ENCODE data around the gene CSF2RB.

DNA sequence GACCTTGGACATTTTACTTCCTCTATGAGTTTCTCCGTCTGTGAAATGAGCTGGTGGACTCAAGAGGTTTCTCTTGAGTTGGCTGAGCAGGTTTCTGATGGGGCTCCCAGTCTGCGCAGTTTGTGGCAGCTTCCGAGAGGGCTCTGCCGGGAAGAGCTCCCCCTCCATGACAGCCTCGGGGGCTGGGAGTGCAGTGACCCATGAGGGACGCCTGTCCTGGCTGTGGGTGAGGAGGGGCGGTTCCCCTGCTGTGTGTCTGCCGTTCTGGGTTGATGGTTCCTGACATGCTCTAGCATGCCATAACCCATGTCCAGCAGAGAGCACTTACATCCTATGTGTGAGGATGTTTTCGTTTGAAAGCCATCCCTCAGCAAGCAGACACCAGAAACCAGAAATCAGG is 14.8 kb downstream of the CSF2RB start:
- TF ChIP-seq CTCF (IDR thresholded peaks at IDR 0.05) (no peak), POLR2A (IDR thresholded peaks at IDR 0.05) (no peak)
